Rectal smooth muscle tissue (tissue), 1 donor: ENCODE data around the gene L3MBTL4.
"Not testable (repeated sequence)": the region's sequence is repeated elsewhere in the genome, so short reads cannot be mapped to it uniquely, and the experiment has no call there.

ENCODE experiments used
- H3K27ac ChIP-seq: one replicate; pipeline ENCODE4 v1.7.0; 2013; ENCODE audit warnings: low read depth, low read length, inconsistent platforms
- H3K27me3 ChIP-seq: one replicate; pipeline ENCODE4 v1.7.0; 2013; ENCODE audit warnings: low read length; ENCODE audit not compliant: control insufficient read depth, insufficient read depth
- H3K36me3 ChIP-seq: one replicate; pipeline ENCODE4 v1.7.0; 2013; ENCODE audit warnings: low read length; ENCODE audit not compliant: control insufficient read depth, insufficient read depth
- H3K4me1 ChIP-seq: one replicate; pipeline ENCODE4 v1.7.0; 2013; ENCODE audit warnings: low read length; ENCODE audit not compliant: control insufficient read depth, insufficient read depth
- H3K4me3 ChIP-seq: one replicate; pipeline ENCODE4 v1.7.0; 2013; ENCODE audit warnings: low read length
- H3K9ac ChIP-seq: one replicate; pipeline ENCODE4 v1.7.0; 2013; ENCODE audit warnings: low read length

The L3MBTL4 gene

GRCh38 chr18:6052449-6052913 lies 362.2 kb downstream of the L3MBTL4 start:
- H3K9ac ChIP-seq, result no peak overlapping the region
- H3K27ac ChIP-seq, result no peak overlapping the region
- no peaks in the 10 kb centered on the region for H3K27me3 ChIP-seq
- H3K4me3 ChIP-seq, result no peak overlapping the region
- no peaks in the 10 kb centered on the region for H3K4me1 ChIP-seq
- no peaks in the 10 kb centered on the region for H3K36me3 ChIP-seq

DNA sequence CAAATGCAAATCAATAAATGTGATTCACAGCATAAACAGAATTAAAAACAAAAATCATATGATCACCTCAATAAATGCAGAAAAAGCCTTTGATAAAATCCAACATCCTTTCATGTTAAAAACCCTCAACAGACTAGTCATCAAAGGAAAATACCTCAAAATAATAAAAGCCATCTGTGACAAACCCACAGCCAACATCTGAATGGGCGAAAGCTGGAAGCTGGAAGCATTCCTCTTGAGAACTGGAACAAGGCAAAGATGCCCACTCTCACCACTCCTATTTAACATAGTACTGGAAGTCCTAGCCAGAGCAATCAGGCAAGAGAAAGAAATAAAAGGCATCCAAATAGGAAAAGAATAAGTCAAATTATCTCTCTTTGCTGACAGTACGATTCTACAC lies 367.1 kb downstream of the L3MBTL4 start:
- H3K4me1 ChIP-seq, H3K27ac ChIP-seq, H3K36me3 ChIP-seq, H3K27me3 ChIP-seq, H3K9ac ChIP-seq, H3K4me3 ChIP-seq: not testable (repeated sequence)

DNA sequence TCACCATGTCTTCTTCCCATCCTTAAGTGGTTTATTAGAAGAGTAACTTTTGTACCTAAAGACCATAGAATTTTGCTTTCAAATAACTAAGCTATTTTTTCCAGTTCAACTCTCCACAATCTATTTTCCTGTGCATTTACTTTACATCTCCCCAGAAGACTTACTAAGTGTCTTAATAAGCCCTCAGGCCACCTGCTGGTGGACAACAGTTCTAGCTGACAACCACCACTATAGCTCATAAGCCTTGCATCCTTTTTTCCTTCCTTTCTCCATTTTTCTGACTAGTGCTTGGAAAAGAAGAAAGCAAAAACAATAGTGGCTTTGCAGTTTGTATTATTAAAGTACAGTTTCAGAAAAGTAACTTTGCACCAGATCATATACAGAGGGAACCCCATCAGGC lies 369.9 kb downstream of the L3MBTL4 start:
- Histone ChIP-seq H3K36me3 (no peaks in the 10 kb centered on the region), H3K4me1 (no peaks in the 10 kb centered on the region), H3K27ac (no peak overlapping the region), H3K27me3 (no peaks in the 10 kb centered on the region), H3K4me3 (no peak overlapping the region), H3K9ac (no peak overlapping the region)

DNA sequence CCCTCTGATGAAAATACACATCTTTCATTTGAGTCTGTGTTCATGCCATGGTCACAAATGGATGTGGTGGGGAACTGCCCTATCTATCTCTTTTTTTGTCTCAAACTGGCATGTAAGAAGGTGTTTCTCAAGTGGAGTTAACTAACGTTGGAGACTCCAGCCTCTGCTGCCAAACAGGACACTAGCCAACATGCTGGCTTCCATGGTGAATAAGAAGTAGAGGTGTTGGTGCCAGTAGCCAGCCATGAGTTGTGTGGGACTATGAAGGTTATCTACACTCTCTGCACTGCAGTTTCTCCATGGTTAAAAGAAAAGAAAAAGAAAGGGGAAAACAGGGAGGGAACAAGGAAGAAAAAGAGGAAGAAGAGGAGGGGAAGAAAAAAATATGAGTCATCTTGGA lies 370.4 kb downstream of the L3MBTL4 start:
- no peaks in the 10 kb centered on the region for H3K36me3 ChIP-seq
- H3K4me1 ChIP-seq, result no peaks in the 10 kb centered on the region
- H3K4me3 ChIP-seq, result no peak overlapping the region
- no peaks in the 10 kb centered on the region for H3K27me3 ChIP-seq
- no peak overlapping the region for H3K27ac ChIP-seq
- no peak overlapping the region for H3K9ac ChIP-seq

- Histone ChIP-seq H3K27ac (no peak overlapping the region), H3K27me3 (no peaks in the 10 kb centered on the region), H3K9ac (no peak overlapping the region), H3K4me3 (no peak overlapping the region), H3K36me3 (no peaks in the 10 kb centered on the region), H3K4me1 (no peaks in the 10 kb centered on the region)
These were observed 375.7 kb downstream of the L3MBTL4 start for GRCh38 chr18:6039055-6039454.

DNA sequence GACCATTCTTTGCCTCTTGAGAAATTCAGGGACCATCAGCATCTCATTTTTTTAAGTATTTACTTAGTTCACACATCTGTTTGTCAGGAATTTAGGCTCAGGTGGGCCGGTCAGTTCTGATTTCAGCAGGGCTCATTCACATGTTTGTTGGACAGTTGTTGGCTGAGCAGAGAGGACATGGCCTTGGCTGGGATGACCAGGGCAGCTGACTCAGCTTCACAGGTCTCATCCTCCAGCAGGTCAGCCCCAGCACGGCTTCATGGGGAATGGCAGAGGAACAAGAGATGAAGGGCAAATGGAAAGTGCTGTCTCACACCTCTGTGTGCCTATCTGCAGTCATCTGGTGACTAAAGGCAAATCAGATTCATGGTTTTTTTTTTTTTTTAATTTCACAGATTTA lies 383.3 kb downstream of the L3MBTL4 start:
- Histone ChIP-seq H3K27me3 (no peaks in the 10 kb centered on the region), H3K9ac (no peak overlapping the region), H3K4me3 (no peak overlapping the region), H3K27ac (no peak overlapping the region), H3K4me1 (no peaks in the 10 kb centered on the region), H3K36me3 (no peaks in the 10 kb centered on the region)

DNA sequence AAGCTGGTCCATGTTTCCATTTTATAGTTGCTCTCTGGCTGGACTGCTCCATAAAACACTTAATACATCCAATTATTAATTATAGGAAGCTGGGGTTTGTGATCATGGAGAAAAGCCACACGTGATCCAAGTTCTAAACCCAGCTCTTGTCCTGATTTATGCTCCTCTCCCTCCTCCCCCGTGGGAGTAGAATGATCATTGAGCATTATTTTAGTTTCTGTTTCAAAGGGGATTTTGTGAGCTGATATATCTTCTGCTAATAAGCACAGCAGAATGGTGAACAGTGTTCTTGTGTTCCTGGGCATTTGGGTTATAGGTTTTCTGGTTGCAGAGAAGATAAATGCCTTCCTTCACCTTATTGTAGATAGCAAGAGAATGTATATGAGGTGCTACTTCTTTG lies 383.7 kb downstream of the L3MBTL4 start:
- no peaks in the 10 kb centered on the region for H3K27me3 ChIP-seq
- H3K27ac ChIP-seq, result no peak overlapping the region
- no peaks in the 10 kb centered on the region for H3K36me3 ChIP-seq
- H3K4me1 ChIP-seq, result no peaks in the 10 kb centered on the region
- no peak overlapping the region for H3K9ac ChIP-seq
- H3K4me3 ChIP-seq, result no peak overlapping the region

DNA sequence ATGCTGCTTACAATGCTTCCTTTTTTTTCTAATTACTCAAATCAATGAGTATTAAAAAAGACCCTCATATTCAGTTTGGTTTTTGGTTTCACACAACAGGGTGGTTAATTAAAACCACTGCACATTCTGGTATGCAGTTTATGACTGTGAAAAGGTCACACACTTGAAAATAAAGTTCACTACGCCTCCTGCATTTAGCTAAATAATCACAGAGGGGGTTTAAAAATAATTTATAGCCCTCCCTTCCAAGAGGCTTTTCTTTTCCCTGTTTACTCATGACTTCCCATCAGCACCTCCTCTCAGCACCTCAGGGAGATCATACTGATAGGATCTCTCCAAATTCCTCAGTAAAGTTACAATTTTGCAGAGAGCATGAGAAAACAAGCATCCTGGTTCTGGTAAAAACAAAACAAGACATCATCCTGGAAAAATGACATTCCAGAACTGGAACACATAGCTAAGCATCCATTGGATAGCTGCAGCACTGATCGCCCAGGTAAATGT lies 389.9 kb downstream of the L3MBTL4 start:
- no peak overlapping the region for H3K9ac ChIP-seq
- H3K27ac ChIP-seq, result no peak overlapping the region
- no peaks in the 10 kb centered on the region for H3K27me3 ChIP-seq
- no peak overlapping the region for H3K4me3 ChIP-seq
- H3K4me1 ChIP-seq, result no peaks in the 10 kb centered on the region
- H3K36me3 ChIP-seq, result no peaks in the 10 kb centered on the region

DNA sequence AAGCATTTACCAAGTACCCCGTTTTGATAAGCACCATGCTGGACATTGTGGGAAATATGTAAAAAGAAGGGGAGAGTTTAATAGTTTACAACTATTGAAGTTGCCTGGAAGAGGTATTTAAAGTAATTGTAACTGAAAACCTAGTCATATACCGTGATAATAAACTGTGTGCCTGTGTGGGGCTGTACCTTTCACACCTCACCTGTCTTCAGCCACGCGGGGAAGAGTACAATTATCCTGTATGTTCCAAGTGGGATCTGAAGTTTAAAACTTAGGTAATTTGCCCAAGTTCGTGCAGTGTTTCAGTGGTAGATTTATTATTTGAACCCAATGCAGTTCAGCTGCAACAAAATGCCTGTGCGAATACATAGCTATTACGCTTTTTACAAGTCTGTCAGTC lies 391.2 kb downstream of the L3MBTL4 start:
- no peak overlapping the region for H3K4me3 ChIP-seq
- no peaks in the 10 kb centered on the region for H3K27me3 ChIP-seq
- H3K36me3 ChIP-seq, result no peaks in the 10 kb centered on the region
- H3K9ac ChIP-seq, result no peak overlapping the region
- H3K4me1 ChIP-seq, result no peaks in the 10 kb centered on the region
- no peak overlapping the region for H3K27ac ChIP-seq

DNA sequence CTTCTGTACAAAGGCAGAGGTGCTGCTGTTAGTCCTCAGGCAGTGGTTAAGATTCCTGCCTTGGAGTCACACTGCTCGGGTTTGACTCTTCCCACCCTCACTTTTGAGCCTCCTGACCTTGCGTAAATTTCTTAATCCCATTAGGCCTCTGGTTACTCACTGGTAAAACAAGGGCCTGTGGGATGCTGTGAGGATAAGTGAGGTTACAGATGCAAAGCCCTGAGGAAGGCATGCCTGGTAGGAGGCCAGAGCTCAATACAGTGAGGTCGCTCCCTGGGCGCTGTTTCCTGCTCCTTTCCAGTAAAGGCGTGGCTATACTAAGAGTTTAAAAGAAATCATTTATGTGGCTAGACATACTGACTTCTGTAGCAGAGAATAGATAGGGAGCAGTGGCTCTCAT lies 391.9 kb downstream of the L3MBTL4 start:
- Histone ChIP-seq H3K4me1 (no peaks in the 10 kb centered on the region), H3K27me3 (no peaks in the 10 kb centered on the region), H3K9ac (no peak overlapping the region), H3K36me3 (no peaks in the 10 kb centered on the region), H3K27ac (no peak overlapping the region), H3K4me3 (no peak overlapping the region)

- Histone ChIP-seq H3K27me3 (no peaks in the 10 kb centered on the region), H3K36me3 (no peaks in the 10 kb centered on the region), H3K9ac (no peak overlapping the region), H3K4me3 (no peak overlapping the region), H3K4me1 (no peaks in the 10 kb centered on the region), H3K27ac (no peak overlapping the region)
These were observed 392.7 kb downstream of the L3MBTL4 start for GRCh38 chr18:6022074-6022444.

DNA sequence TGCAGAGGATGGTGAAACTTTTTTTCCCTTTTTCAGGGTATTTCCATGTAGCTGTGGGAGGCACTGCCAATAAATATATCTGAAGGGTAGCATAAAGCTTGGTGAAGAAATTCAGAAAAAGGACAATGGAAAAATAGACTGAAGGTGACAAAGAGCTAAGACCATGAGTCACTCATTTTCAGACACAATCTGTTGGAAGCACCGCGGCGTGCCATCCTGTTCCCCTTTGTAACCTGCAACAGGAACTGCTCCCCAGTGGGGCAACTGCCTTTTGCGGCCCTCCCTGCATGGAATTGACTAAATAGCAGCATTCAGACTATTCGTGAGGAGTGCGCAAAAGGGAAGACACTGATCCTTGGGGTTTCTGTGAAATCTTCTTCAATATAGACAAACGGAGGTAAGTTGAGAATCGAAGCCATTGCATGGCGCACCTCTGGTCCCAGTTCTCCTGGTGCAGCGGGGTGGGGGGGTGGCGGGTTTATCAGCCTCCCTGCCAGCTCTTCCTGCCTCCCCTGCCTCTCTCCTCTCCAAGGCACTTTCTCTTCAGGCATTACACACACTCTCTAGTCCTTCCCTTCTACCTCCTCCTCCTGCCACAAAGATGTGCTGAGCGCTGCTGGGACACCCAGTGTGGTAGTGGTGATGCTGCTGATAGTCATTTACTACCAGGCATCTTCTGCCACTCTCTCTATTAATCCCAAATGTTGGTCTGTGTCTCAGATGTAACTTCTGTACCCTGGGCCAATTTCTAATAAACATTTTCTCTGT lies 393.2 kb downstream of the L3MBTL4 start:
- no peak overlapping the region for H3K27ac ChIP-seq
- H3K27me3 ChIP-seq, result no peaks in the 10 kb centered on the region
- no peaks in the 10 kb centered on the region for H3K36me3 ChIP-seq
- H3K9ac ChIP-seq, result no peak overlapping the region
- no peak overlapping the region for H3K4me3 ChIP-seq
- H3K4me1 ChIP-seq, result no peaks in the 10 kb centered on the region

- H3K27me3 ChIP-seq, result no peaks in the 10 kb centered on the region
- no peak overlapping the region for H3K9ac ChIP-seq
- H3K4me3 ChIP-seq, result no peak overlapping the region
- H3K36me3 ChIP-seq, result no peaks in the 10 kb centered on the region
- H3K4me1 ChIP-seq, result no peaks in the 10 kb centered on the region
- no peak overlapping the region for H3K27ac ChIP-seq
These were observed 396.0 kb downstream of the L3MBTL4 start for GRCh38 chr18:6018671-6019070.
